NCI-H1105 treated with DMSO at 0.1 percent for 48 hours (cell line): ENCODE results near the gene TREM2.
"Not testable (repeated sequence)": the region's sequence is repeated elsewhere in the genome, so short reads cannot be mapped to it uniquely, and the experiment has no call there.

Experiments
- DNase-seq: peaks from one replicate; lab custom pipeline; 2025; lab: John Stamatoyannopoulos, UW

TREM2 gene

DNA sequence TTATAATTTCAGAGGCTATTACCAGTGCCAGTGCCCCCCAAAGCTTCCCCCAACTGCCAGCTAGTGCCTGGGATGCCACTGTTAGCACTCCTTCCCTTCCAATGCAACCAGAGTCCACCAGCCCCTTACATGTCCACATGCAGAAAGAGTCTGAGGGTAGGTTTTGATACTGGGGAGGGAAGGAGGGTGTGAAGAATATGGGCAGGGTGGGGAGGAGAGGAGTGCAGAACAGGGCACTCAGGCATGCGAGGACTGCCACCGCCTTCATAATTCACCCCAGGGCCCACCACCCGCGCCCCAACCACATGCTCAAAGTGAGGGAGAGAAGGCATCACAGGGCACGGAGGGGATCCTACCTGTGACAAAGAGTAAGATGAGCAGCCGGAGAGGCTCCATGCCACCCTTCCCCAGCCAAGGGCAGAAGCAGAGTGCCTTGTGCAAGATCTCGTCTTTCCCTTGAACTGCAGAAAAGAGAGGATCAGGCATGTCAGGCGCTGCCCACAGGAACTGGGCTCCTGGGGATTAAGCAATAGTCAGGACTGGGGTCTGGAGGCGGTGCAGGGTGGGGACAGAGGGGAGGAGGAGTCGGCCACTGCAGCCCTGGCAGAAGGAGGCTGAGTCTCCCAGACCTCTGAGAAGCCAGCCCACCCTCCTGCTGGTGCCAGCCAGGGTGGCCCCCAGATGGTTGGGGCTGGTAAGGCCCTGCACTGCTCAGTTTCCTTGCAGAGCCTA is at the start of gene TREM2:
TSS of gene TREM2 (minus strand) at position 430 of the 732 bp plus-strand sequence. CDS start at position 396, 34 bp downstream.
- DNase-seq, result no peak

DNA sequence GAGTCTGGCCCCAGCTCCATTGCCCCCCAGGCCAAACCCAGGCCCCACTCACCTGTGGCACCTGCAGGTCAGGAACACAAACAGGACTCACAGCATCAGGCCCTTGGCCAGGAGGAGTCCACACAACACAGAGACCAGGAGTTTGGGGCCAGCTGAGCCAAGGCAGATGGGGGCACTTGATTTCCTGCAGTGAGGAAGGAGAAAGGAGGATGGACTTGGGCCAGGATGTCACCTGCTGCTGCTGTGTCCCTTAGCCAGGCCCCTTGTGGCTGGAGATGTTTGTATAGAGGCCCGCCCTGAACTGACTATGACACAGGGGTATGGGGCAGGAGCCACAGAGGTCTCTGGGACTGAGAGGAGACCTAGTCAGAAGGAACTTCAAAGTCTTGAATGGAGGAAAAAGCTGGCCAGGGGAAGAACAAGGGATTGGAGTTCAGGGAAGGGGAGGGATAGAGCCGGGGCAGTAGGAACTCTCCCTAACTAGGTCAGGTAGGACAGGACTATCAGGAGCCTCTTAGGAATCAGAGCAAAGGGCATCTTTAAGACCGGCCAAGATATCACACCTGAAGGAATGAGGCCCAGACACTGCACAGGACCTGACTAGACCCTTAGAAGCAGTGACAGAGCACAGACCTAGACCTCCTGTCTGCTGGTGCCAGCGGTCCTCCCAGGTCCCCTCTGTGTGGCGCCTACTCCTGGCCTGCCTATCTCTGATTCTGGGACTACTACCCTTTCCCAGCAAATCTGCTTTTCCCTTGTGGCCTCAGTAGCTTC is 46.8 kb upstream of the TREM2 start:
- no peak for DNase-seq

DNA sequence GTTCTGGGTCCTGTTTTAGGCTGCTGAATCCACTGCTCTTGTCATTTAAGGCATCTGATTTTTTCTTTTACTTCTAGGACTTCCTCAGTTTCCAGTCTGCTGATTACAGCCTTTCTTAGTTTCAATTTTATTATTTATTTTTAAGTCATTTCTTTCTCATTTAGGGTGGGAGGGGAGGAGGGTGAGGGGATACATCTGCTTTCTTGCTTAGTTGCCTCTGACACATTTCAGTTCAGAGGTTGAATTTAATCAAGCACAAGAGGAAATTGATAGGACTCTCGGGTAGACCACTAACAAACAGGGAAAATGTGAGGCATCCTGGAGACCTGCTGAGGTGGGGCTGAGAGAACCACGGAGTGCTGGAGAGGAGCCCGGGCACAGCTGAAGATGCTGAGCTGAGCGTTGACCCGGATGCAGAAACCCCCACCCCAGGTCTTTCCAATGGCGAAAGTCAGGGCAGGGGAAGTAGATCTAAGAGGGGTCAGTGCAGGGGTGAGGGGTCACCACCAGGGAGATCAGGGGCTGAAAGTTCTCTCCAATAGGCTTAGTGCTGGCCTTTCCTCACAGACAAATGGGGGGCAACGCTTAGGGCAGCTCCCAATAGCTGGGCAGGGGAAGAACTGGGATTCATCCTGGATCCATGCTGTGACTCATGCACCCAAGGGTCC is 45.7 kb upstream of the TREM2 start:
- DNase-seq, result no peak

DNA sequence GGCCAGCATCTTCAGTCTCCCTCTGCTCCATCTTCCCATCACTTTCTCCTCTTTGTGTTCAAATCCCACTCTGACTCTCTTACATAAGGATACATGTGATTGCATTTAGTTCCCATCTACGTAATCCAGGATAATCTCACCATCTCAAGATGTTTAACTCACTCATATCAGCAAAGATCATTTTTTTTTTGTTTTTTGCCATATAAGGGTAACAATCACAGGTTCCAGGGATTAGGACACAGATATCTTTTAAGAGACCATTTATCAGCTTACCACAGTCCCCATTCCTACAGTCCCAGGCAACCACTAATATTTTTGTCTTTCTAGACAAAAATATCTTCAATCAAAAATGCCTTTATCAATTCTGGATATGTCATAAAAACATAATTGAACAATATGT is 41.2 kb upstream of the TREM2 start:
- DNase-seq, result no peak

DNA sequence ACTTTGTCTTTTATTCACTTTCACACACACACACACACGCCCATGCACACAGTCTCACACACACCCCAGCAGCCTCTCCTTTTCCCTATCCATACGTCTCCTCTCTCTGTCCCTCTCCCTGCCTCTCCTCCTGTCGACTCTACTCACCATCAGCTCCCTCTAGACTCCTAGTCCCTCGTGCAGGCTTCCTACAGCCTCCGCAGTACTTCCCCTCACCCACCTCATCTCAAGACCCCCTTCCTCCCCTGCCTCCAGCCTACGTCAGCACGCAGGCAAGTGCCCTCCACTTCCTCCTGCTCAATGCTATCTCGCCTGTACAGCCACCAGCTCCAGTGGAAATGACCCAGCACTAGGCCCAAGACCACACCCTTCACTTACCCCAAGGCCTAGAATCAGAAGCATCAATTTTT is 38.9 kb upstream of the TREM2 start:
- no peak for DNase-seq

DNA sequence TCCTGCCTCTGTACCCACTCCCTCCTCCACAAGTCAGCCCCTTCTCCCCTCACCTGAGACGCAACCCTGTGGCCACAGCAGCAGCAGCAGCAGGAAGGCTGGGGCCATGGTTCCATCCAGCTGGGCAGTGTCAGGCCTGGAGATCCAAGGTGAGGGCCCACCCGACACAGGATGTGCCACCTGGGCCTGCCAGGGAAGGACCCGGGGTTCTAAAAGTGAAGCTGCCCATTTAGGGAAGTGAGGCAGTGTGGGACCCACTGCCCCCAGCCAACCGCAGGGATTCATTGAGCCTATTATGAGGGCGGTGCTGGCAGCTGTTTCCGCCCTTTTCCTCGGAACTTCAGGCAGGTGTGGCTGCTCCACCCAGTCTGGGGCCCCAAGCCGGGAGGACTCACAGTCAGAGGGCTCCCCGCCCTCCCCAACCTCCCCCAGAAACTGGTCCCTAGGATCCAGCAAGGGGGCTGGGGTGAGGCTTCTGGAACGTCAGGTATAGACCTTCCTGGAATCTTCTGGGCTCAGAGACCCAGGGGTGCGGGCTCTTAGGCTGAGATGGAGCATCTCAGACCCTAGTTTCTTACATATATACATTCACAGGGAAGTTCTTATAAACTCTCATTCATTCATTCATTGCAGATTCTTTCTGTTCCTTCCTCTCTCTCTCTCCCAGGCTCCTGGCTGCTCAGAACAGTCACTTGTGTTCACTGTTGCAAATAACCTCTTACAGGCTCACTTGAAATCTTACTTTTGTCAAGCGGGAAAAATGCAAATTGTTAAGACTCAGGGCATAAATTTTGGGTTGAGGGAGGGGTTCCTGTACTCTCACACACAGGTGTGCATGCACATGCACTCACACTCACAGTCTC is 38.2 kb upstream of the TREM2 start, which contains the start of gene TREML2:
TSS of gene TREML2 (minus strand) at position 249 of the 863 bp plus-strand sequence. CDS start at position 108, 141 bp downstream.
- no peak for DNase-seq

DNA sequence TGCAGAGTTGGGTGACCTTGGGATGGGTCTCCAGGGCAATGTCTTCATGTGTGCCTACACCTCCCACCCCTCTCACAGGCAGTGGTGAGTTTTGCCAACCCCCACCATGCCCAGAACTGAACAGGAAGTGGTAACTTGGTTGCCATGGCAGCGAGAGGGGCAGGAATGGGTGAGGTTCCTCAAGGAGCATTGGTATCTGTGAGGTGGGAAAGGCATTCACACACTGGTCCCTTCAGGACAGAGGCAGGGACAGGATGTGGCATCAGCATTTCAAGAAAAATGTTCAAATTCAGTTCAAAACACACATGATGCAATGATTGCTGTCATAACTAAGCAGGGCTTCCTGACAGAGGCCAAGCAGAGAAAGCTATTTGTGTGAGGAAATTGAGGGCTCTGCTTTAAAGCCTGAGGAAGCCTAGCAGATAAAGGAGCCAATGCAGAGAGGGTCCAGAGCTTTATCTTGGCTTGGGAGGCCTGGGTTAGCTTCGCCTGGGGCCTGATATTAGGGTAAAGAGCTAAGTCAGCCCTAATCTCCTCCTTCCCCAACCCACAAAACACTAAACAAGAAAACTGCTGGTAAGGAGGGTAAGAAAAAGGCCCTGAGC is 37.5 kb upstream of the TREM2 start:
- no peak for DNase-seq

DNA sequence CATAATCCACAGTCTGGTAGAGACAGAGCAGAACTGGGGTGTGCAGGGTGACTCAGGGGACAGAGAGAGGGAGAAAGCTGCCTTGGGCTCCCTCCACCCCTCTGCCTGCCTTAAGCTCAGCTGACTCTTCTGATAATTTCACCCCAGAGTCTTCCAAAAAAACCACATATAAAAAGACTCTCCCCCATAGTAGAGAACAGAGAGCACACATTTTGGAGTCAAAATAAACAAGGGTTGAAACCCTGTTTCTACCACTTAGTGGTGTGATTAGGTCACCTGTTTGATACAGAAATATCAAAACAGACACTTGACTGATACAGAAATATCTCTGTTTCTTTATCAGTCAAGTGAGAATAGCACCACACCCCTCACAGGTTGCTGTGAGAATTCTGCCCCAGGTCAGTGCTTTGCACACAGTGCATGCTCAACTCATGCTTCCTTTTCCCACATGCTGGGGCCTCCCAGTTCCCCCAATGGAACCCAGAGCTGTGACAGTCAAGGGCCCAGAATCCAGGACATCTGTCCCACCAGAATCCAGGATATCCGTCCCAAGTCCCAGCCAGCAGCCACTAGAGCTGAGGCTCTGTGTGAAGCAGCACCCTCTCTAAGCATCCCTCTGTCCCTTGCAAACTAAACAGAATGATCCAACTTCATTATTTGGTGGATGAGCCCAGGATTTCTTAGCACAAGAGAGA is 36.8 kb upstream of the TREM2 start:
- DNase-seq, result no peak

DNA sequence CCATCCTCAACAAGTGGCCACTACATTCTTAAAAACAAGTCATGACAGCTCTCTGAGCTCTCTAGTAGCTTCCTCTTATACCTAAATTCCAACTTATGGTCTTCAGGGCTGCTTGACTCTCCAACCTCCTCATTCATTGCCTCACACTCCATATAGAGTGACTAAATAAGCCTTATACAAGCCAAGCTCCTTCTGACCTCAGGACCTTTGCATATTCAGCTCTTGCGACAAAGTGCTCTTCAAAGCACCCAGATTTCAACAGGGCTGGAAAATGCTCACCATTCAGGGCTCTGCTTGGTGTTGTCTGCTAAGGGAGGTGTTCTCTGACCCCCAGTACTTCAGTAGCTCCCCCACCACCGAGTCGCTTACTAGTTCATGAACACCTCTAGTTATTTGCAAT is 34.3 kb upstream of the TREM2 start:
- no peak for DNase-seq

DNA sequence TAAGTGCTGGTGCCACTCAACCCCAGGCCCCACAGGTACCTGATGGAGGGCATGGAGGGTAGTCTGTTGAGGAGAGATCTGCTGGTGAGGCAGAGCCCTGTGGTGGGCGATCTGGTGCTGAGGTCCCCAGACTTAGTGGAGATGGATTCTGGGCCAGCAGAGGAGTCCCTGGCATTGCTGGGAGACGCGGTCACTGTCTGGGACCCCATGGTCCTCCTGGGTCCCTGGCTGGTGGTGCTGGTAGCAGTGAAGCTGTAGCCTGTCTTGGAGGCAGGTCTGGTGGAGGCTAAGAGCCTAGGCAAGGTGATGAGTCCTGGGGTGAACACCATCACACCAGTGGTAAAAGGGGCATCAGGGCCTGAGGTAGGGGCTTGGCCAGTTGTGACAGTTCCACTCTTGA is 31.5 kb upstream of the TREM2 start:
- no peak for DNase-seq

DNA sequence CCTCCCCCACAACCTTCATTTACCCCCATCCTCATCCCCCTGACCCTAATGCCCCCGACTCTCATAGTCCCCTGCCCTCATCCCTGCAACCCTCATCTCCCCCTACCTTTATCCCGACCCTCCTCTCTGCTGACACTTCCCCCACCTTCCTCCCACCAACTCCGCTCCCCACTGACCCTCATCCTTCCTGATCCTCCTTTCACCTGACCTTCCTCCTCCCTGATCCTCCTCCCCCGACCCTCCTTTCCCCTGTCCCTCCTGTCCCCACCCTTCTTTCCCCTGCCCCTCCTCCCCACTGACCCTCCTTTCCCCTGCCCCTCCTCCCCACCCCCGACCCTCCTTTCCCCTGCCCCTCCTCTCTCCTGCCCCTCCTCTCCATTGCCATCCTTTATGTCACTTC is 31.0 kb upstream of the TREM2 start:
- DNase-seq, result no peak

DNA sequence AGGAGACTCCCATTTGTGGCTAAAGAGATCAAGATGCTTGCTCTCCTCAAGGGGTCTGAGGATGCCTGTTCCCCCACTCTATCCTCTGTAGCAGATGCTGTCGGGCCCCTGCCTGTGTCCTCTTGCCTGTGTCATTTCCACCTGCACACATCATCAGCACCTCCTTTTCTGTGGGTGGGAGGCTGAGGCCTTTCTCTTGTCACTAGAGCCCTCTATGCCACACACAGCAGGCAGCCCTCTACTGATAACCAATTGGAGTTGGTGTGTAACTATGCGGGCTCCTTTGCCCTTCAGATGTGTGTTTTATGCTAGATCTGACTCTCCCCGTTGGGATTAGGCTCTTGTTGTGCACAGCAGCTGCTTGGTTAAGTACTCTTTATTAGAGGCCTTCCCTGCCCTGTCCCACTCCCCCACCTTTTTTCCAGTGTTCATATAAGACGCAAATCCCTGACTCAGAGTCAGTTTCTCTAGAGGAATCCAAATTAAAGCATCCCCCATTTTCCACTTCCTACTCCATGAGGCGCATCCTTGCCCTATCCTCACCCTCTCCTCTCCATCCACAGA is 30.3 kb upstream of the TREM2 start:
- DNase-seq, result no peak

DNA sequence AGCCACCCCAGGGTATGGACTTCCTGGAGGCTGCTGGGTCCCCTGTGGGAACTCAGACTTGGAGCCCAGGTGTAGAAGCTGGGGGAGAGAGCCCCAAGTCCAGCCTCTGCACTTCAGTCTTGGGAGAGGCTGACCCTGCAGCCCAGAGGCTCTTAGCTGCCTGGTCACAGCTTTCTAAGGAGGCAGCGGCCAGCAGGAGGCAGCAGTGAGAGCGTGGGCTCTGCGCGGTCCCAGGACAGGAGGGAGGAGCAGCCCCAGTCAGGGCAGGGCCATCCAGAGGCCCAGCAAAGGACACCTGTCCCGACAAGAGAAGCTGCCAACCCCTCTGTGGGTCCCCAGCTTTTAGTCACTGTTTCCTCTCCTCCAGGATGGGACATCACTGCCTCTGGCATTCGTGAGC is 28.7 kb upstream of the TREM2 start:
- DNase-seq, result no peak

DNA sequence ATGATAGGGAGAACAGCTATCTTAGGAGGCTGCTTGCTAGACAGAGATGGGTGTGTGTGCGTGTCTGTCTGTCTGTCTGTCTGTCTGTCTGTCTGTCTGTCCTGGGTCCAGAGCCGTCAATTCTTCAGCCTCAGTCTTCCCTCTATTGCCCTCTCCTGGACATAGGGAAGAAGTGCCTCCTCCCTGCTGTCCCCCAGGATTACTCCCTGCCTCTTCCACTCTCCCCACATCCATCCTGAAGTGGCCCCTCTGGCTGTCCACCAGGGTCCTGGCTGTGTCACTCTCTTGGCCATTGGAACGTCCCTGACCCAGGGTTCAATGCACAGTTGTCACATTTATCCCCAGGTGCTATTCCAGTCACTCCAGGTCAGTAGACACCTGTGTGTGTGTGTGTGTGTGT is 27.9 kb upstream of the TREM2 start:
- no peak for DNase-seq

DNA sequence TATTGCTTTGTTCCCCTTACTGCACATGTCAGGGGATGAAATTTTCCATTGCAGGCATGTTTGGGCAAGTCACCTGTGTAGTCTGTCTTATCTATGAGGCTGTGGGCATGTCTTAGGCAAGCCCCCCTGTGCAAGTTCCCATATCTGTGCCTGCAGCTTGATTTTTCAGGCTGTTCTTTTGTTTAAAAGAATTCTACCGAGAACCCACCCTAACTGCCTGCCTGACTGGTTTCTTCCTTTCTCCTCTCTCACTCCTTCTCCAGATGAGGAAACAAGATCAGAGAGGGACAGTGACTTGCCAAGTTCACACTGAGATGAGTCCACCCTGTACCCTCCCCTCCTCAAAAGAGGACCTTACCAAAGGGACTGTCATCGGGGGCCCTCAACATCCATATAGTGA is 27.1 kb upstream of the TREM2 start:
- no peak for DNase-seq

DNA sequence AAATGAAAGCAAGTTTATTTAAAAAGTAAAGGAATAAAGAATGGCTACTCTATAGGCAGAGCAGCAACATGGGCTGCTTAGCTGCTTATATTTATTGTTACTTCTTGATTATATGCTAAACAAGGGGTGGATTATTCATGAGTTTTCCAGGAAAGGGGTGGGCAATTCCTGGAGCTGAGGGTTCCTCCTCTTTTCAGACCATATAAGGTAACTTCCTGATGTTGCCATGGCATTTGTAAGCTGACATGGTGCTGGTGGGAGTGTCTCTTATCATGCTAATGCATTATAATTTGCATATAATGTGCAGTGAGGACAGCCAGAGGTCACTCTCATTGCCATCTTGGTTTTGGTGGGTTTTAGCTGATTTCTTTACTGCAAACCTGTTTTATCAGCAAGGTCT is 26.1 kb upstream of the TREM2 start:
- not testable (repeated sequence) for DNase-seq

DNA sequence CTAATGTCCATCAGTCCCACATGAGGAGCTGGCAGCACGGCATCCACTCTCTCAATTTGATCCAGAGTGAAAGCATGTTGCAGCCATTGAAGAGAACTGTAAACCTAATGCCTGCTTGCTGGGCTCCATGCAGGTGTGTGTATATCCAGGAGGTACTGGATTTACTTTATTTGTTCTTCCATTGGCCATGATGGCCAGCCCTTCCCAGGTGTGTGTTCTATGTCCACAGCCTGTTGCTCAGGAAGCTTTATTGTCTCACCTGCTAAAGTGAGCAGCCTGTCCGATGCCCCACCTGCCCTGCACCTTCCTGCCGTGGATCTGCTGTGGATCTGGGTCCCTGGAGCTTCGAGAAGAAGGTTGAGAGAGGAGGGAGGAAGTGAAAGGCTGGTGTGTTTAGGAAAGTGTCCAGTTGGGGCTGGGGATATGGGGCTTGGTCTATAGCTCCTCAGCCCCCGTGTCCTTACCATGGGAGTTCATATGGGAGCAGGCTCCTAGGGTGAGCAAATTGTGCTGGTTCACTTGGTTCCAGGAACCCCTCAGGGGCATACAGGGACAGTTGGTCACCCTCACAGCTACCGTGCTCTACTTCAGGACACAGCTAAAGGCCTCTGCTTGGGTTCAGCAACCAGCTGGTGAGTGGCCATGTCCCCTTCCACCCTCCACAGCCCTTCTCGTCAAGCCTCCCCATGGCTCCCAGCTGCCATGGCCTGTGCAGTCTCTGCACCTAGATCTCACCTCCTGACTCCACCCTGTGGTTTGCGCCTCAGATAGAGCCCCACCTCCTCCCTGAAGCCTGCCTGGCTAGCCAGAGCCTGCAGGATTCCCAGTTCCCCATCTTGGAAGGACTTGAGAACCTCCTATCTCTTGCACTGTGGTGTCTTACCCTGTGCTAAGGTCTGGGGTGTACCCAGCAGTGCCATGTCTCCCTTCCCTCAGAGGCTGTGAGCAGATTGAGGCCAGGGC is 25.3 kb upstream of the TREM2 start:
- no peak for DNase-seq

DNA sequence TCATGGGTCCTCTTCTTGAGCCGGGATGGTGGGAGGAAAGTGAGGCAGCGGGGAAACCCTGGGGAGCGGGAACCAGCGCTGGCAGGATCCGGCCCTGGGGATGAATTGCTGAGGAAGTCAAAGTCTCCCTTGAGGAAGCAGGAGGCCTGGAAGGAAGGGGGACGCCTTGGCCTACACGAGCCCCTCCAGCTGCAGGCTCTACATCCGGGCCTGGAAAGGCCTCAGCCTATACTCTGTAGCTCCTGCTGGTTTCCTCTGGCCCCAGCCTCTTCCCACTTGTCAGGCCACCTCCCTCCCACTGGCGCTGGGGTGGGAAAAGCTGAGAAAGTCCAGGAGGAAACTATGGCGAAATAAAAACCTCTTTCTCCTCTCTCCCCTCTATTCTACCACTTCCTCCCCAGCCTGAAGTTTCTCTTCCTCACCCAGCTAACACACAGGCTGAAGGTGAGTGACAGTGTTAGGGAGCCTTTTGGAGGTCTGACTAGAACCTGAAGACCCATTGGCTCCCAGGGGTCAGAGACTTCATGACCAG is 23.2 kb upstream of the TREM2 start:
- no peak for DNase-seq

DNA sequence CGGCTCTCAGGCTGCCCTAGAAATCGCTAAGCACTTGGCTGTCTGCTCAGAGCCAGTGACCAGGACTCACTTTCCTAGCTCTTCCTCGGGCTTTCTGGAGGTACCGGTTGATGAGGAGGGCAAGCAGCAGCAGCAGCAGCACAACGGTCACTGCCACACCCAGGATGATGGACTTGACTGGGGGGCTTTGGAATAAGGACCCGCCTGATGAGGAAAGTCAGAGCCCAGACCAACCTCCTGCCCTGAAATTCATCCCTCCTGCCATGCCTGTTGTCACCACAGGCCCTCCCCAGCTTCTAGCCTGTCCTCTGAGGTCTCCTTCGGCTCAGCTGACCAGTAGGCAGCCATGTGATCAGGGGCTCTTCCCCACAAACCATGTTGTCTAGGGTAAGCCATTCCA is 21.8 kb upstream of the TREM2 start:
- no peak for DNase-seq
